ENCODE data around the gene ZNF142.

ZNF142 gene

GRCh38 chr2:218648787-218649100 is 10.7 kb downstream of the ZNF142 start:
- no peak for DNase-seq

- peak; percentile 55 for DNase-seq
These were observed 11.2 kb downstream of the ZNF142 start for GRCh38 chr2:218648088-218648786.

GRCh38 chr2:218645126-218645525 is 14.3 kb downstream of the ZNF142 start:
- DNase-seq: no peak

GRCh38 chr2:218644721-218645120 is 14.7 kb downstream of the ZNF142 start:
- no peak for DNase-seq

- no peak for DNase-seq
These were observed 15.6 kb downstream of the ZNF142 start for GRCh38 chr2:218643751-218644310.

- no peak for DNase-seq
These were observed 16.6 kb downstream of the ZNF142 start for GRCh38 chr2:218642786-218643185.

- no peak for DNase-seq
These were observed 17.2 kb downstream of the ZNF142 start for GRCh38 chr2:218642121-218642656.

GRCh38 chr2:218638372-218638771 is 21.1 kb downstream of the ZNF142 start:
- DNase-seq: no peak

- no peak for DNase-seq
These were observed 23.7 kb downstream of the ZNF142 start for GRCh38 chr2:218635719-218636118.

GRCh38 chr2:218631837-218632236 is 27.6 kb downstream of the ZNF142 start:
- peak; percentile 63 for DNase-seq

- no peak for DNase-seq
These were observed 31.5 kb downstream of the ZNF142 start for GRCh38 chr2:218627939-218628338.

- DNase-seq: no peak
These were observed 33.1 kb downstream of the ZNF142 start for GRCh38 chr2:218626369-218626768.

GRCh38 chr2:218623366-218623705 is 36.1 kb downstream of the ZNF142 start:
- DNase-seq: no peak

GRCh38 chr2:218622606-218623365 is 36.6 kb downstream of the ZNF142 start:
- peak; percentile 60 for DNase-seq

- DNase-seq: no peak
These were observed 38.4 kb downstream of the ZNF142 start for GRCh38 chr2:218621007-218621406.

- DNase-seq: no peak
These were observed 41.1 kb downstream of the ZNF142 start for GRCh38 chr2:218618102-218618860.

GRCh38 chr2:218615868-218616315 is 43.5 kb downstream of the ZNF142 start:
- no peak for DNase-seq

GRCh38 chr2:218607436-218608115 is 51.8 kb downstream of the ZNF142 start, which contains the start of gene PLCD4:
PLCD4 (plus strand) TSS chr2:218607899; CDS start chr2:218615740, 7,841 bp downstream.
- DNase-seq: peak; percentile 66

- DNase-seq: peak; percentile 65
These were observed 54.0 kb downstream of the ZNF142 start for GRCh38 chr2:218605432-218605831.

All from fibroblast of upper back skin (primary cell).